SIG-M5 (cell line): ENCODE data around the gene NDUFAF2.
A peak's percentile ranks its signal among the peaks of the same experiment; 100 is the strongest.

Experiments used
- DNase-seq: peaks from one replicate; lab custom pipeline; 2025; lab: John Stamatoyannopoulos, UW

NDUFAF2 gene

DNA sequence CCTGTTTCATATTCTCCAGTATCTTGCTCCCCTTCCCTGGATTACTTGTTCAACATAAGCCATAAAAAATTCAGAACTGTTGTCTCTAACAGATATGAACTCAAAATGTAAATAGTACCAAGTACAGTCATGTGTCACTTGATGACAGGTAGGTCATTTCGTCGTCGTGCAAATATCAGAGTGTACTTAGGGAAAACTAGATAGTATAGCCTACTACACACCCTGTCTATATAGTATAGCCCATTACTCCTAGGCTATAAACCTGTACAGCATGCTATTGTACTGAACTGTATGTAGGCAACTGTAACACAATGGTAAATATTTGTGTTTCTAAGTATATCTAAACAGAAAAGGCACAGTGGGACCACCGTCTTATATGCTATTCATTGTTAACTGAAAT is 178.1 kb downstream of the NDUFAF2 start:
- no peak for DNase-seq

DNA sequence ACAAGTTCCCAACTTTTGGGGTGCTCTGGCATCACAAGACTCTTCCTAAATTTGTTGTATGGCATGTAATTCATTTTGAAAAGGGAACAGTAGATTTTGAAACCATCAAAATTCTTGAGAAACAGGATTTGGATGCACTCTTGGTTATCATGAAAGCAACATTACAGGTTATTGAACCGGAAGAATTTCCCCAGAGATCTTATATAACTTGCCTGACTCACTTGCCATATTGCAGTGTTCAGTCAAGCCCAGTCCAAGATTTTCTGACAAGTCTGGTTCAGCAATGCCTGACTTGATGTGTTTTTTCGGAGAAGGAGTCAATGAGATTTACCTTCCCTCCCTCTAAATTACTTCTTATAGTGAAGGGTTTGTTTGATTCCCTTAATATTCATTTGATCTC is 185.3 kb downstream of the NDUFAF2 start:
- no peak for DNase-seq

DNA sequence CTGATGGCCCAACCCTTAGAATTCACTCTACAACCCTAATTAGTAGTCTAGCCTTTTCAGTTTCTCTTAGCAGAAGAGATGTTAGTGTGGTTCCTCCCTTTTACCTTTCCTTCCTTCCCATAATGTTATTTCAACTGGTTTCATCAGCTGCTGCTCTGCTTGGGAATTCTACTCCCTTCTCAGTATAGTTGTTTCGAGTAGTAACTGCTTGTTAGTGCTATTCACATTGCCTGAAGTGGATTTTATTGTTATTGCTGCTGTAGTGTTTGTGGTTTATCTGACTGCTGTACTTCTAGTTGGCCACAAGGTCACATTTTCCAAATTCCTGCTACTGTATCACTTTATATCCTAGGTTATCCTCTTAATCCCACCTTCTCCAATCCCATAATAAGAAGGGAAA is 187.6 kb downstream of the NDUFAF2 start:
- DNase-seq, result no peak

DNA sequence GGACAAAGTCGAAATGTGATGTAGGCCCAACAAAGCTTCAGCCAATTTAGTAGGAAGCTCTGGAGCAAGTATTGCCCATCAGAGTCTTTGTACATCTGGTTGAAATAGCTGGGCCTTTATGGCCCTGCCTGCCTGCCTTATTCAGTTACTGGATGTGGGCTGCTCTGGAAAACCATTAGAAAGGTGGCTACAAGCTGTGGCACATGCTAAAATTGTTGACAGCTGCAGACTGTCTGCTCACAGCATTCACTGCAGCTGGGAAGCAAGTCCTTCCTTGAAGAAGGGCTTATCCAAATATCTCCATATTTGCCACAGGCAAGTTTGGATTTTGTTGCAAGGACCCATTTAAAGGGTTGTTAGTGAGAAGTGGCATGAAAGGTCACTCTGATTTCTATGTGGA is 192.8 kb downstream of the NDUFAF2 start:
- no peak for DNase-seq

DNA sequence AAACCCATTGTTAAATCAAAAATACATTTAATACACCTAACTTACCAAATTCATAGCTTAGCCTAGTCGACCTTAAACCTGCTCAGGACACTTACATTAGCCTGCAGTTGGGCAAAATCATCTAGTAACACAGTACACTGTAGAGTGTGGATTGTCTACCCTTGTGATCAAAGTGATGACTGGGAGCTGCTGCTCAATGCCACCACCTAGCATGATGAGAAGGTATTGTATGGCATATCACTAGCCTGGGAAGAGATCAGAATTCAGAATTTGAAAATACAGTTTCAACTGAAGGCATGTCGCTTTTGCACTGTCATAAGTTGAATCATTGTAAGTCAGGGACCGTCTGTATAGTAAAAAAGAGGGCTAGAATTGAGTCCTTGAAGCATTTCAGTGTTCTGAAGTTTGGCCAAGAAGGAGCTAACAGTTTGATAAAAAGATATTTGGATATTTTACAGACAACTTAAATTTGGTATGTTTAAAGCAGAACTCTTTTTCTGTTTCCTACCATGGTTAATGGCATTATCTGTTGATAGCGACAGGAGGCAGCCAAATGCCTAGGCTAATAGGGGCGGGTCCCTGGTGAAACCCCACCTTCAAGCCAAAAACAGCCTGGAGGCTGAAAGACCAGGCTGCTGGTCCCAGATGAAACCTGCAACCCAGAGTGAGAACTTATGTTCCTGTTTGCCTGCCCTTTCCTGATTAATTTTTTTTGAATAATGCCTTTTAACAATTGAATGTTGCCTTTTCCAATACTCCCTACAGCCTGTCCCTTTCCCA is 194.3 kb downstream of the NDUFAF2 start:
- no peak for DNase-seq

DNA sequence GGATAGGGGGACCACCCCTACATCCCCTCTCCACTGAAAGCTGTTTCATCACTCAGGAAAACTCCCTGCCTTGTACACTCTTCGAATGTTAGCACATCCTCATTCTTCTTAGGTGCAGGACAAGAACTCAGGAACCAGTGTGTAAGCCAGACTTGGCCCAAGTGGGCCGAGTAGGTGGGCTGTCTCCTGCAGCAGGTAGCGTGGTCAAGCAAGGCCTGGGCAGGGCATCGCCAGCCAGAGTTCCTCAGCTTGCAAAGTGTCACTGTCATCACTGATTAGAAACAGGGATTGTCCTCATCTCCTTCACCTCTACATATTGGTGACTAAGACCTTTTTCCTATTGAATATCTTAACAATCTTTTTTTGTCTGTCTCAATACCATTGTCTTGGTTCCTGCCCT is 194.9 kb downstream of the NDUFAF2 start:
- DNase-seq, result no peak

DNA sequence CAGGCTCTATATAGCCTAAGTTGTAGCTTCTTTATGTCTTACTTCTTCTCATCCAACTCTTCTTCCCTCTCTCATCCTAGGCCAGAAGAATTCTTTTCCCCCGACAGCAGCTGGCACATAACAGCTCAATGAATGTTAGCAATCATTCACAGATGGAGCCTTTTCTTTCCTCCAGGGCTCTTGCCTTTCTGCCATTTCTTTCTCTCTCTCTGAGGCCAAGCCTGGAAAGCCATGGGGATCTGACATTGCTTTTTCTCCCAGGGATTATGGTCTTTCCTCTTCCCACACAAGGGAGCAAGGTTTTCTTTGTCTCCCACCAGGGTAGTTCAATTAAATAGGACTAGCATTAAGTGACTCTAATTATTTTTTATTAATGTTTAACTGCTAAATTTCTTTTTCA is 196.8 kb downstream of the NDUFAF2 start:
- no peak for DNase-seq

DNA sequence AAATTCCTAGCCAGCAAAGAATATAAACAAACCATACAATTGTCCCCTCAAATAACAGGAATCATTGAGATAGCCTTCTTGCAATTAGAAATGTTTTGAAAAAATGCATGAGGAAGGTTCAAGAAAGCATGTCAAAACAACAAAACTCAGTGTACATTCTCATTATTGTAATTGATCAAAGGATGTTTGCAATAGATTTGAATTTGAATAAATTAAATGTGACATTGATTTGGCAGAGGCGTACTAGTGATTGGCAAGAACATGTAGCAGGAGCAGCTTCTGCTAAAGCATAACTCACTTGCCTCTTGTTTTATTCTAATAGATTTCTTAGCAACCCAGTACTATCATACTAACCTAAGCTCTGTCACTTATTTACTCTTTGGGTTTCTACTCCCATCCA is 197.4 kb downstream of the NDUFAF2 start:
- DNase-seq, result no peak

DNA sequence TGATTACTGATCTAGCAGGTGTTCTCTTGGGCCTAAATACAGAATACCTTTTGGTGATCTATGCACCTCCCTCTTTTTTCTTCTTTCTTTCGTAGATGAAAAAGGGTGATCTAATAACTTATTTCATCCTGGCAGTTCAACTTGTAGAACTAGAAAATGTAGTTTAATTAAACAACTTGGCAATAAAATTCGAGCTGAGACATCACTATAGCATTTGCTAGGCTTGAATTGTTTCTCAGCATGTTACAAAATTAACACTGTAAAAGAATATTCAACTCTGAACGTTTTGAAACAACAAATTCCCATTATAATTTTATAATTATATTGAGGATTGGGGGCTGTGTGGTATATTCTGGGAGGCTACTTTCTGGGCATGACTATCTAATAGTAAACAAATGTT is 197.8 kb downstream of the NDUFAF2 start:
- no peak for DNase-seq

DNA sequence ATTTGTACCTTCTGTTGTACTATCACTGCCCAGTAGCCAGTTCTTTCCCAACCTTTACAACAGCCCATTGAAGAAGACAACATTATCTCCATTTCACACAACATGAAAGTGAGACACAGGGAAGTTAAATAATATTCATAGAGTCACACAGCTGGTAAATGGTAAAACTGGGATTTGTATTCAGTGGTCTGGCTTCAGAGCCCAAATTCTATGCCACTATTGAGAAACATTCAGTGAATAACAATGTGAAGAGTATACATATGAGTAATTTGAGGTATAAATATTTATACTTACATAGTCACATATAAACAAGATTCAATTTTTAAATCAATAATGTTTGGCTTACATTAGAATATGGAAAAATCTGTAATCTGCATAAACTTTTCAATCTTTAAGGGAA is 203.5 kb downstream of the NDUFAF2 start:
- no peak for DNase-seq

DNA sequence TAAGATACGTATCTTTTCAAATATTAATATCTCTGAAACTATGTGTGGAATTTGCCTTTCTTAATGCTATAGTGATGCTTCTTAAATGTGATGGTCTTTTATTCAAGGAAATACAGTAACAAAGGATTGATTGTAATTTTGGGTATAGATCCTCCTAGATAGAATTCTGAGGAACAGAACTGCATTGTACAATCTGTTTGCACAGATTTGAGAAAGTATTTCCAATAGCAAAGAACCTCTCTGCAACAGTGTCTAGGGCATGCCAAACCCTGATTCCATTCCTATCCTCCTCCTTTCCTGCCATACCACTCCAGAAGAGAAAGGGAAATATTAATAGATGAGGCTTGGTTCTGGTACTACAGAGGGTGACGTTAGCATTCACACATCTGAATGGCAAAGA is 206.9 kb downstream of the NDUFAF2 start:
- no peak for DNase-seq

DNA sequence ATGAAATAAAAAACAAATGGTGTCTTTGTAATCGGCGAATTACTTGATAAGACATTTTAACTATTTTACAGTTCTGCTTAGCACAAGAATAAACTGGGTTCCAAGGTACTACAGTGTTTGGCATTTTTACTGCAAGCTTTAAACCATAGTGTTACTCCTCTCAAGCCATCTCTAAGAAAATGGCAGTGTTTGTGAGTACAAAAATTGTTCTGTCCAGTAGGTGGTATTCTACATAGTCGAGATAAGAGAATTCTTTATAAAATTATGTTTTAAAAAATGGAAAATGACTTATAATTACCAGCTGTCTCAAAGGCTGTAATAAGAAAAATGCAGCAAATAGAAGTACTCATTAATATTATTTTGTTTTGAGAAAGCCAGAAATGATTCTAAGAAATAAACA is 214.1 kb downstream of the NDUFAF2 start:
- no peak for DNase-seq

DNA sequence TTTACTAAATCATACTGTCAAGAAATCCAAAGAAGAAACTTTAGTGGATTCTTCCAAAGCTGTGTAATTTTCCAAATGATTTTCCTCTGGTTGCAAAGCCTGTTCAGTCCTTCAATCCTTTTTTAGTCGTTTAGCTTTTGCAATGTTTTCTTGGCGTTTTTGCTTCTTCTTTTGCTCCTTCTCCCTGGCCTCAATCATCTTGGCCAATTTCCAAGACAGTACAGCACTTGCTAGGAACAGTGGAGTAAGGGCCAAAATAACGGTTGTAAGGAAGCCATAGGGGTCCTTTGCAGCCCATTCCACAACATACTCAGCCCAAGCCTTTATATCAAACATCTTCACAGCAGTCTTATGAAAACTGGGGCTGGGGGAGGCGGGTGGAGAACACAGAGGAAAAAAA is 214.8 kb downstream of the NDUFAF2 start:
- no peak for DNase-seq

DNA sequence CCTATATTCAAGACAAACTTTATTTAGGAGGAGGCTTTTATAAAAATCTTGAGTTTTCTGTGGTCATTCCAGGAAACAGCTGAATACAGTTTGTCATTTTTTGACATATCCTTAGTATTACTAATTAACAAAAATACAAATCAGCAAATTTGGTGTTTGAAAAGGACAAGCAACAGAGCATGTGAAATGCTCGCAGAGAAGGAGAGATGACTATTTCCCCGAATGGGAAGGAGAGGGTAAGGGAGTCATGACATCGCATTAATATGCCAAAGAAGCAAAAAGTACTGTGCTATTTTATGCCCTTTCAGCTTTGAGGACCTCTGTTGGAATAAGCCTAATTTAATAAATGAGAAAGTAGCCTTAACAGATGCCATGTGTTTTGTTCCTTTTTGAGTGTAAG is 215.5 kb downstream of the NDUFAF2 start:
- DNase-seq, result no peak

DNA sequence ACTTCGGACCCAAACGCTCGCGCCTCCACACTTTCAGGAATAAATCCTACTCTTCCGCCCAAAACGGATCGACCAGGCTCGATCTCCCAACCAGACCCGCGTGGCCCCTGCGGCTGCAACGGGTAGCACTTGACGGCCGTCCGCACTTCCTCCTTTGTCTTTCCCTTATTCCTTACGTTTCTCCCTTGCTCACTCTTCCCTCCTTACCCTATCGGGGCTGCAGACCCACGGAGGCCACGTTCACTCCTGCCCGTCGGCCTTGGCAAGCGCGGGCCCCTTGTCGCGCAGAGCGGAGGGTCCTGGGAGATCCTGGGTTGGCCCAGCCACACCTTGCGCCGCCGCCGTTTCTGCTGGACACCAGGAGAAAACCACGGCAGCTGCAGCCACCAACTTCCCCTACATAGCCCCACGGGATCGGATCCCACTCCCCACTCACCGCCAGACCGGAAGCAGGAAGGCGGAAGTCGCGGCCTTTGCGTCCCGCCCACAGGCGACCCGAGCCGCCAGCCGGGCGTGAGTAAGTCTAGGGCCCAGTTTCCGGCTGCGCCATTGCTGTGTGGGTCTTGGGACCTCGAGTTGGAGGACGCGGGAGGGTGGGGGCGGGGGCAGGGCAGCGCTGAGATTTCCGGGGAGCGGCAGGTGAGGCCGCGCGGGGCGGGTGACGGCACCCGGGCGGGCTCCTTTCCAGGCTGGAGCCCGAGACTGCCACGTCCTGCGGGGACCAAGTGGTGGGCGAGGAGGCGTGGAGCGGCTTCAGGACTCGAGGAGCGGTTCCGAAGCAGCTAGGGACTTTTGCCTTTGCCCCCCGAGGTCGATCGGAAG is 217.2 kb downstream of the NDUFAF2 start, which contains the start of gene SMIM15:
Gene SMIM15 (minus strand): TSS at position 459 of the 822 bp plus-strand sequence. CDS start 2,297 bp downstream, outside the sequence.
- peak; percentile 58 for DNase-seq

DNA sequence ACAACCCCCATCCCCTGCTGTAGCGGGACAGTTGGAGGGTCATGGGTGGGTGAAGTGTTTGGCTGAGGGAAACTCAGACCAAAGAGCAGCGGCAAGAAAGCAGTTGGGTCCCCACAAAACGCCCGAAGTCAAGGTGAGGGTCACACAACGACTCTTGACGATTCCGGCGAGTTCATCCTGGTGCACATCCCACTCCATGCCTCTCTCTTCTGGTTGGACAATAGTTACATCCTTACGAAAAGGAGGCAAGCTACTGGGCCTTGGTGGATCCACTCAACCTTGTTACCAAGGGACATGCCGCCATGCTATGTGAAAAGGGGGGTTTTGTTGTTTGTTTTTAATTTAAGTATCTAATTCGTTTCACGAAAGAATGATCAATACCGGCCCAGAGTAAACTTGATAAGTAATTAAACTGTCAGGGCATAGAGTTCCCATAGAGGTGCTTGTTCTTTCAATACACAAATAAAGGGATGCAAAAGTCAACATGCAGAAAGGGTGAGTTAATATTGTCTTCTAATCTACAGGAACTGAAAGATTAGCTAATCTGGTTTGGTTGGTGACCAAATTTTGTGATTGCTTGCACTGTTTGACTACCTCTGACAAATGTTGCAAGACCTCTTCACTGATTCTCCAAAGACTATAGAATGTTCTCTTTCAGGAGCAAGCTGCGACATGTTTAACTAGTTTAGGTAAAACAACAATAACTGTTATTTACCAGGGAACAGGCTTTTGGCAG is 218.0 kb downstream of the NDUFAF2 start:
- DNase-seq, result no peak

DNA sequence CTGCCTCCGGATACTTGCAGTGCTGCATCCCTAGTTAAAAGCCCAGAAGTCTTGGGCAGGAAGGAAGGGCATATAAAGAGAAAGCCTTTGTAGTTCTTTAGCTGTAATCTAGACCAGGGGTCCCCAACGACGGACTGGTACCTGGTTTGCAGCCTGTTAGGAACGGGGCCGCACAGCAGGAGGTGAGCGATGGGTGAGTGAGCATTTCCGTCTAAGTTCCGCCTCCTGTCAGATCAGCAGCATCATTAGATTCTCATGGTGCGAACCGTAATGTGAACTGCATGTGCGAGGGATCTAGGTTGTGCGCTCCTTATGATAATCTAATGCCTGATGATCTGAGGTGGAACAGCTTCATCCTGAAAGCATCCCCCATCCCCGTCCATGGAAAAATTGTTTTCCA is 218.9 kb downstream of the NDUFAF2 start:
- DNase-seq, result no peak

DNA sequence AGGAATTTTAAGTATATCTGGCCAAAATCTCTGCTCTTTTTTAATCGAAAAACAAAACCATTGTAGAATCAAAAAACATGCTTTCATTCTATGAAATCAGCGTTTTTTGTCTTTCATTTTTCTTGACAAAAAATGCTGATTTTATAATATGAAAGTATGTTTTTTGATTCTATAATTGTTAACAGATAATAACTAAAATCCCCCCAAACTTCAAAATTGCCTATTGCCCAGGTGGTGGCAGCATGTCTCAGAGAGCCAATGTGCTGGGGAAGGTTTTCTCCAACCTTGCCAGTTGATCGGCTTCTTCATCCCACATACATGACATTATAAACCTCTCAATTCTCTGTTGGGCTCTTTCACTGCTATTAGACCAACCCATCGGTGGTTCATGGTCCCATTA is 222.4 kb downstream of the NDUFAF2 start:
- no peak for DNase-seq

DNA sequence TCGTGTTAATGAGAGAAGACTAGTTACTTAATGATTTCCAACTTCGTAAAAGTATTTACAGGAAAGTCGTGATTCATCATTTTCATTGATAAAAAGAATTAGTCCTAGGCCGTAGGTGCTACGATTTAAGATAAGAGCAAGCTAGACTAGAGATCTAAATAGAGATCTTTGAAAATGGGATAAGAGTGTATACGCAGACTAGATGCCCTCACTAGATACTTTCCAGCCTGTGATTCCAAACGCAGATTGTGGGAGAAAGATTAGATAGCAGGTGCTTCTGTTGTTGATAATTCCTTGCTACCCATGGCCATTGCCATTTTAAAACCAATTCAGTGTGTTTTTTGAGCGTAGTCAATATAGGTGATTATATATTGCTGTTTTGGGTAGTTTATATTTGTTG is 223.9 kb downstream of the NDUFAF2 start:
- DNase-seq, result no peak

DNA sequence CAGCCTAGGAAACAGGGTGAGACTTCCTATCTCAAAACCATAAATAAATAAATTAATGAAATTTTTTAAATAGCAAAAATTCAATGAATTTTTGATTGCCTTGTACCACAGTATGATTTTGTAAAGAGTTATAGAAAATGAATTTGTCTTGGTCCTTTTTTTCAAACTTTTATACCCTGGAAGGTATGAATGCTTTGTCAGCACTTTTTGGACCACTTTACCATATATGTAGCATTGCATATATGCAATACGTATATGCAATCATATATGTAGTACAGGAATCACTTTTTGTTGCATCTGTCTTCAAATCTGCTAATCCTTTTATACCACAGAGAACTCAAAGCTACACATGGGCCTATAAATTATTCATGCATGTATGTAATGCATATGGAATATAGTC is 226.5 kb downstream of the NDUFAF2 start:
- DNase-seq, result no peak

DNA sequence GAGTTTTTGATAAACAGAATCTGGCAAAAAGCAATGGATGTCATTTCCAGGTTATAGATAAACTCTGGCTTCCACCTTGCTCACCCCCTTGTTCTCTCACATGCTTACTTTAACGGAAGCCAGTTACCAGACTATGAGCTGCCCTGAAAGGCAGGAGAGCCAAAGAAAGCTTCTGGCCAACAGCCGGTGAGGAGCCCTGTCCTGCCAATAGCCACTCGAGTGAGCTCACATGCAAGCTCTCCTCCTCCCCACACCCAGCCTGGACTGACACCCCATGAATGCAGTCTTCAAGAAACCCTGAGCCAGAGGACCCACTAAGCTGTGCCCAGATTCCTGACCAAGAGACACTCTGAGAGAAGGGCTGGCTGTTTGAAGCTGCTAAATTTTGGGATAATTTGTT is 231.6 kb downstream of the NDUFAF2 start:
- no peak for DNase-seq

DNA sequence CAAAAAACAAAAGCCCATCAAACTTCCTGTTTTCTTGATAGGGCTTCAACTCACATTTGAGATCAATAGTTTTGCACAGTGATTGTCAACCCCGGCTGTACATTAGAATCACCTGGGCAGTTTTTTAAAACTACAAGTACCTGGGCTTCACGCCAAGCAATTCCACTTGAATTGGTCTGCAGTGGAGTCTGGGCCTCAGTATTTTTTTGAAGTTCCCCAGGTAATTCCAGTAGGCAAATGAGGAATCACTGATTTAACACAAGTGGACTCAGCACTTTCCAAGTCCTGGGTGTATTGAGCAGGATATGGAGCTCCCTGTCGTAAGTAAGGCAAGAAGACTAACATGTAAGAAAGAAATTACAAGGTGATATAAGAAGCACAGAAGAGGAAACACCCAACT is 232.1 kb downstream of the NDUFAF2 start:
- DNase-seq, result no peak

DNA sequence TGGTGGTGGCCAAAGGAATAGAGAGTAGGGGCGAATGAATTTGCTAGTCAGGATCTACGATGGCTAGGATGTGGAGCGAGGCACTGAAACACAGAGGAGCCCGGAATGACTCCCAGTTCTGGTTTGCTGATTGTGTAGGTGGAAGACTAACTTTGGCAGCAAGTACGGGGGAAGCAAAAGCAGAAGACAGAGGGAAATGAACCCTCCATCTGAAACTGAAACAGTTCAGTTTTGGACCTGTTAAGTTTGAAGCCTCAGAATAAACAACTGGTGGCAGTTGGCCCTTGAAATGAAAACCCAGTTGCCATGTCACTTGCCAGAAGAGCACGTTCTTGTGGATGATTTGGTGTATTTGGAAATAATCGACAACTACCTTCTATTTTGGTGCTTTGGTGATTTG is 232.7 kb downstream of the NDUFAF2 start:
- no peak for DNase-seq
